Natural killer cell (primary cell): ENCODE data around the gene ANK2. TPM values are rescaled to one million over a fixed set of nuclear protein-coding genes. Genes with fewer than 3 reads are reported as not detected.

Source experiments
- ATAC-seq, 3 donors: fragments of 150-1000 bp in 2 of 3; fragments of 200-7000 bp in 1 of 3; cut with Tn5 transposase; 1 replicate in 1 of 3; 2 replicates in 2 of 3; pipeline ENCODE4 v1.10.0; 2021; ENCODE audit warnings: mild to moderate bottlenecking in 2 of 3, moderate library complexity in 2 of 3
- DNase-seq, 2 donors: peaks; one replicate each; pipeline versions ENCODE4 v3.0.0 to v3.0.0-alpha.2; 2013 to 2021; ENCODE audit warnings: mixed read lengths in 1 of 2
- H3K27ac ChIP-seq: one replicate; pipeline ENCODE4 v1.5.1; 2013; ENCODE audit warnings: mild to moderate bottlenecking, low read length
- H3K27me3 ChIP-seq: one replicate; pipeline ENCODE4 v1.6.1; 2013; ENCODE audit warnings: low read length; ENCODE audit not compliant: control insufficient read depth, insufficient read depth
- H3K36me3 ChIP-seq: one replicate; pipeline ENCODE4 v1.6.1; 2013; ENCODE audit warnings: low read length; ENCODE audit not compliant: control insufficient read depth, insufficient read depth
- H3K4me1 ChIP-seq: one replicate; pipeline ENCODE4 v1.6.1; 2013; ENCODE audit warnings: low read length; ENCODE audit not compliant: control insufficient read depth, insufficient read depth
- H3K4me3 ChIP-seq: one replicate; pipeline ENCODE4 v1.5.1; 2013; ENCODE audit warnings: low read length
- H3K9me3 ChIP-seq: one replicate; pipeline ENCODE4 v1.6.1; 2013; ENCODE audit warnings: low read length; ENCODE audit not compliant: control insufficient read depth, insufficient read depth
- H3K27ac Mint-ChIP-seq, 2 donors: one replicate each; pipeline ENCODE4 v1.8.0; 2022; ENCODE audit warnings: mild to moderate bottlenecking in 2 of 2, mixed read lengths in 2 of 2, moderate library complexity in 1 of 2
- H3K27me3 Mint-ChIP-seq, 2 donors: one replicate each; pipeline ENCODE4 v1.8.0; 2022; ENCODE audit warnings: low read depth in 2 of 2, mixed read lengths in 2 of 2
- H3K36me3 Mint-ChIP-seq: one replicate; pipeline ENCODE4 v1.8.0; 2022; ENCODE audit warnings: mixed read lengths
- H3K4me1 Mint-ChIP-seq, 2 donors: one replicate each; pipeline ENCODE4 v1.8.0; 2022; ENCODE audit warnings: mixed read lengths in 2 of 2
- H3K4me3 Mint-ChIP-seq: one replicate; pipeline ENCODE4 v1.8.0; 2022; ENCODE audit warnings: mild to moderate bottlenecking, moderate library complexity, mixed read lengths
- H3K9me3 Mint-ChIP-seq, 2 donors: one replicate each; pipeline ENCODE4 v1.8.0; 2022; ENCODE audit warnings: mixed read lengths in 2 of 2
- WGBS: methylation state at CpG from one replicate; pipeline ENCODE4 v1.1.7; 2013; ENCODE audit warnings: missing lambda C conversion rate; ENCODE audit not compliant: insufficient coverage; 5-methylcytosine and 5-hydroxymethylcytosine counted together
- intact Hi-C: fragments of 100-400 bp; cut with micrococcal nuclease; formaldehyde crosslinking; loops from one replicate; pipeline ENCODE4 v1.14.2; 2022
- total RNA-seq, 4 donors: library from RNA; stranded (reverse); fragments of 120-200 nt in 1 of 4; gene quantifications; one replicate each; pipeline versions ENCODE4 v1.2.3 to v1.2.4, GENCODE V29; 2013 to 2022
- TF ChIP-seq, protein P1 (sequence below): fragments of 200-600 bp; IDR thresholded peaks from one replicate; pipeline ENCODE4 v1.8.0; 2022; ENCODE audit warnings: antibody characterized with exemption

The ANK2 gene
- total RNA-seq, 3 donors from 2014 or later (not counting 1 experiment from before 2014, with no cell fraction given) = 0.05 TPM; not detected in 2

DNA sequence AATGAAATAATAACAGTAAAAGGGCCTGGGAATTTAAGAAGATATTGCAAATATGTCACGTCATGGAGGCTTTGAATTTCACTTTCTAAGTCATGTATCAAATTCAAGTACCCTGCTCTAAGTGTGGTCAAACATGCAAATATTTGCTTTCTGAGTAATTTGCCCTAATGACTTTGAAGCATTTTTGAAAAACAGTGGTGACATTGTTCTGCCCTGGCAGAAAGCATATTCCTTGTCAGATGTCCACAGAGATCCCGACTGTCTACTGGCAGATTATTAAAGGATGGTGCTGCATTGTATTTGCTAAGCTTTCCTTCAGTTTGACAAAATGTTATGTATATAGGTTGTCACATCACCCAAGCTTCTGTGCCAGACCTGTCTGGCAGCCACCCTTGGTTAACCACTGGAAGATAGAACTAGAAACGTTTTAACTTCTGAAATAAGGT lies 92.5 kb downstream of the ANK2 start:
- no peak overlapping the region for H3K4me3 ChIP-seq
- H3K4me1 ChIP-seq = no peaks in the 10 kb centered on the region
- Mint-ChIP-seq H3K4me1 (peaks cover 3 to 4% of the 10 kb centered on the region in 2 donors), H3K27ac (no peak overlapping the region), H3K27me3 (no peaks in the 10 kb centered on the region), H3K4me3 (no peak overlapping the region), H3K9me3 (no peaks in the 10 kb centered on the region), H3K36me3 (no peaks in the 10 kb centered on the region)
- intact Hi-C loops = no loop called here
- no peak for ATAC-seq
- H3K36me3 ChIP-seq = no peaks in the 10 kb centered on the region
- H3K9me3 ChIP-seq = no peaks in the 10 kb centered on the region
- TF ChIP-seq, protein P1, sequence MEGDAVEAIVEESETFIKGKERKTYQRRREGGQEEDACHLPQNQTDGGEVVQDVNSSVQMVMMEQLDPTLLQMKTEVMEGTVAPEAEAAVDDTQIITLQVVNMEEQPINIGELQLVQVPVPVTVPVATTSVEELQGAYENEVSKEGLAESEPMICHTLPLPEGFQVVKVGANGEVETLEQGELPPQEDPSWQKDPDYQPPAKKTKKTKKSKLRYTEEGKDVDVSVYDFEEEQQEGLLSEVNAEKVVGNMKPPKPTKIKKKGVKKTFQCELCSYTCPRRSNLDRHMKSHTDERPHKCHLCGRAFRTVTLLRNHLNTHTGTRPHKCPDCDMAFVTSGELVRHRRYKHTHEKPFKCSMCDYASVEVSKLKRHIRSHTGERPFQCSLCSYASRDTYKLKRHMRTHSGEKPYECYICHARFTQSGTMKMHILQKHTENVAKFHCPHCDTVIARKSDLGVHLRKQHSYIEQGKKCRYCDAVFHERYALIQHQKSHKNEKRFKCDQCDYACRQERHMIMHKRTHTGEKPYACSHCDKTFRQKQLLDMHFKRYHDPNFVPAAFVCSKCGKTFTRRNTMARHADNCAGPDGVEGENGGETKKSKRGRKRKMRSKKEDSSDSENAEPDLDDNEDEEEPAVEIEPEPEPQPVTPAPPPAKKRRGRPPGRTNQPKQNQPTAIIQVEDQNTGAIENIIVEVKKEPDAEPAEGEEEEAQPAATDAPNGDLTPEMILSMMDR = no peak
- WGBS = 61% methylated on average over 3 of the region's 3 CpGs
- no peak overlapping the region for H3K27ac ChIP-seq
- no peaks in the 10 kb centered on the region for H3K27me3 ChIP-seq
- DNase-seq = no peak

DNA sequence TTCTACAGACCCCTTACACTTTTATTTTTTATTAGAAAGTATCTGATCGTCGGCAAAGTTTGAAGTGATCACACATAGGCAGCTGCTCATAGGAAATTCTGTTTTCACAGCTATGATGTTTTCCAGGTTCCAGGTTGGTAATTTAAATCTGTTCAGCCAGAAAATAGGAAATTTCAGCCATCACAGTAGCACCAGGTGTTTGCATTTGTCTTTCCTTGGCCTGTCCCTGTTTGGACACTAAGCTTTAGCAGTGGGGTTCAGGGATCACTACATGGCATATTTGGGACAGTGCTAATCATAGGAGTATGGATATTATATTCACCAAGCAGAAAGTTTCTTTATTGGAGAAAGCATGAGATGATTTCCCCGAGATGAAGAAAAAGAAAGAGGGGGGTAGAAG lies 92.9 kb downstream of the ANK2 start:
- no peak overlapping the region for H3K27ac Mint-ChIP-seq
- no peaks in the 10 kb centered on the region for H3K9me3 Mint-ChIP-seq
- Histone ChIP-seq H3K27me3 (no peaks in the 10 kb centered on the region), H3K36me3 (no peaks in the 10 kb centered on the region), H3K27ac (no peak overlapping the region), H3K4me3 (no peak overlapping the region), H3K9me3 (no peaks in the 10 kb centered on the region), H3K4me1 (no peaks in the 10 kb centered on the region)
- intact Hi-C loops = no loop called here
- no peak overlapping the region for H3K4me3 Mint-ChIP-seq
- WGBS = 85% methylated on average over 3 of the region's 3 CpGs
- H3K4me1 Mint-ChIP-seq = peaks cover 4 to 5% of the 10 kb centered on the region in 2 donors
- no peak for DNase-seq
- no peaks in the 10 kb centered on the region for H3K27me3 Mint-ChIP-seq
- ATAC-seq = no peak
- TF ChIP-seq, protein P1 = no peak
- H3K36me3 Mint-ChIP-seq = no peaks in the 10 kb centered on the region

DNA sequence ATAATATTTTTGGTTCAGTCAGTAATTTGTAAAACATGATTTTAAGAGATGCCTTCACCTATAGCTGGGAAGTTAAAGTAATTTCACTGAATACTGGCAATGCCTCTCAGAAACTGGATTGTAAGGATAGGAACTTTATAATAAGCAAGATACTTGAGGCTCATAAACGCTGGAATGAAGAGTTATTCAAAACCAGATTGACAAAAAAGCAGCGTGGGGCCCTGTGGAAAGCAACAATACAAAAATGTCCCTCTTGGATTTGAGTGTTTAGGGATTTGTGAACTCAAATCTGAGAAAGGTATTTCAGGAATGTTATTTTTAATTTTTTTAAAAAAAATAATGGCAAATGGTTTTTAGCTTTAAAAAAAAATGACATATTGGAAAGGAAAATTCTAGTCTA lies 94.6 kb downstream of the ANK2 start:
- no peaks in the 10 kb centered on the region for H3K9me3 ChIP-seq
- no peak overlapping the region for H3K4me3 Mint-ChIP-seq
- H3K4me1 Mint-ChIP-seq = peaks cover 4 to 5% of the 10 kb centered on the region in 2 donors
- no peaks in the 10 kb centered on the region for H3K27me3 ChIP-seq
- intact Hi-C loops = no loop called here
- 76% methylated on average over 2 of the region's 2 CpGs for WGBS
- no peaks in the 10 kb centered on the region for H3K36me3 ChIP-seq
- no peaks in the 10 kb centered on the region for H3K4me1 ChIP-seq
- no peak for ATAC-seq
- TF ChIP-seq, protein P1 = no peak
- DNase-seq = no peak
- no peak overlapping the region for H3K27ac ChIP-seq
- no peak overlapping the region for H3K27ac Mint-ChIP-seq
- no peak overlapping the region for H3K4me3 ChIP-seq
- H3K27me3 Mint-ChIP-seq = no peaks in the 10 kb centered on the region
- peaks cover 2% of the 10 kb centered on the region in 2 donors for H3K9me3 Mint-ChIP-seq
- H3K36me3 Mint-ChIP-seq = no peaks in the 10 kb centered on the region

DNA sequence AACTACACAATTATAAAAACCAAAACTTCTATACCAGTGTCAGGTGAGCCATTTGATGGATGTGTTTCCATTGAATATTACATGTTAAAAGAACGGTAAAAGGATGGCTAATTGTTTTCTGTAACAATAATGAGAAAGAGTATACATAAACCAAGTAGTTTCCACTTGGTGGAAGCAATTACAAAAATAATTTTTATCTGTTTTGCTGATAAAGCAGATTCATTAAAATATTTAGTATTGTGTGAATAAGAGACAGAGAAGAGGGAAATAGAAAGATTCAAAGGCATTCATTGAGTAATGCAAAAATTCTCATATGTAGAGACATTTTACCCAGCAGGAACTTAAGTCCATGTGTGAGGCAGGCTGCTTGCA lies 95.7 kb downstream of the ANK2 start:
- intact Hi-C loops = no loop called here
- H3K36me3 Mint-ChIP-seq = no peaks in the 10 kb centered on the region
- Histone ChIP-seq H3K27me3 (no peaks in the 10 kb centered on the region), H3K4me3 (no peak overlapping the region), H3K27ac (no peak overlapping the region), H3K9me3 (no peaks in the 10 kb centered on the region), H3K4me1 (no peaks in the 10 kb centered on the region), H3K36me3 (no peaks in the 10 kb centered on the region)
- no peaks in the 10 kb centered on the region for H3K27me3 Mint-ChIP-seq
- H3K4me1 Mint-ChIP-seq = peaks cover 4 to 5% of the 10 kb centered on the region in 2 donors
- H3K27ac Mint-ChIP-seq = no peak overlapping the region
- no CpG with 5 or more reads among the region's 1 CpG for WGBS
- no peak for DNase-seq
- no peak overlapping the region for H3K4me3 Mint-ChIP-seq
- peaks cover 2% of the 10 kb centered on the region in 2 donors for H3K9me3 Mint-ChIP-seq
- TF ChIP-seq, protein P1 = no peak
- ATAC-seq = no peak
